GDM1 (cell line): ENCODE measurements around the gene FOXO1.

Source experiments
- DNase-seq: peaks from one replicate; lab custom pipeline; 2025; lab: John Stamatoyannopoulos, UW

The FOXO1 gene

GRCh38 chr13:40509876-40510275 is 156.6 kb downstream of the FOXO1 start:
- DNase-seq = no peak

GRCh38 chr13:40508767-40509342 is 157.6 kb downstream of the FOXO1 start:
- no peak for DNase-seq

- no peak for DNase-seq
Measured at GRCh38 chr13:40508127-40508526, 158.3 kb downstream of the FOXO1 start.

GRCh38 chr13:40506592-40507446 is 159.6 kb downstream of the FOXO1 start:
- no peak for DNase-seq
